ENCODE results near the gene UBQLN3. TPM values are rescaled to one million over a fixed set of nuclear protein-coding genes. Genes with fewer than 3 reads are reported as not detected.

Gene UBQLN3
- total RNA-seq, 1 experiment from 2014 or later, result not detected

GRCh38 chr11:5500393-5500801 lies 9.4 kb downstream of the UBQLN3 start:
- DNase-seq (ENCODE audit: low read depth, low spot score), result no peak
- peaks cover 9 to 88% of the 10 kb centered on the region in 2 experiments for H3K36me3 ChIP-seq (ENCODE audit: control insufficient read depth in 1 of 2, insufficient read depth in 2 of 2, low read length in 2 of 2)
- peak overlapping the region; percentile 24; the same call in 1 of the 2 replicates for H3K4me2 ChIP-seq (ENCODE audit: low read length)
- RAD21 ChIA-PET (ENCODE audit: low non-redundant PET in 1 of 2, low total read pairs in 2 of 2, uncharacterized antibody in 2 of 2, unreplicated experiment in 2 of 2), result no interaction called here
- H4K20me1 ChIP-seq (ENCODE audit: insufficient read depth), result peaks cover 48% of the 10 kb centered on the region; the same call in 1 of the 2 replicates
- H3K9me2 ChIP-seq (ENCODE audit: insufficient read depth), result no peaks in the 10 kb centered on the region
- intact Hi-C loops (cut with micrococcal nuclease), result no loop called here
- TF ChIP-seq CTCF (IDR thresholded peaks at IDR 0.05 in 2 of 3, conservative IDR thresholded peaks at IDR 0.05 in 1 of 3; ENCODE audit: borderline replicate concordance in 1 of 3, insufficient read depth in 1 of 3, low read depth in 2 of 3, low read length in 2 of 3) (no peak), CBX3 (IDR thresholded peaks at IDR 0.05; ENCODE audit: low read depth) (no peak), ZBTB33 (IDR thresholded peaks at IDR 0.05; ENCODE audit: extremely low read depth, insufficient replicate concordance, low read length) (no peak), SIN3A (IDR thresholded peaks at IDR 0.05; ENCODE audit: low read depth) (no peak), CEBPB (IDR thresholded peaks at IDR 0.05; ENCODE audit: low read depth) (no peak), YY1 (IDR thresholded peaks at IDR 0.05; ENCODE audit: extremely low read depth, insufficient replicate concordance, low read depth, low read length) (no peak), EZH2 (IDR thresholded peaks at IDR 0.05) (no peak), SP1 (IDR thresholded peaks at IDR 0.05; ENCODE audit: low read depth) (no peak), ELF1 (IDR thresholded peaks at IDR 0.05; ENCODE audit: borderline replicate concordance, low read depth) (no peak)
- CTCF ChIA-PET, result no interaction called here
- H3K27ac ChIP-seq (ENCODE audit: low read depth, low read length), result peak overlapping the region; percentile 26; the same call in 1 of the 2 replicates
- H3K27me3 ChIP-seq (ENCODE audit: insufficient read depth, low read length), result no peaks in the 10 kb centered on the region
- H3K79me2 ChIP-seq (ENCODE audit: insufficient read depth, low read length), result peaks cover 100% of the 10 kb centered on the region
- BruUV-seq (replicated peaks), result no TSS peak
- peak overlapping the region; percentile 33 for H3K9ac ChIP-seq (ENCODE audit: low read length)
- peaks cover 10 to 86% of the 10 kb centered on the region in 2 experiments for H3K4me1 ChIP-seq (ENCODE audit: control insufficient read depth in 1 of 2, insufficient read depth in 2 of 2, low read length in 2 of 2)
- H2AFZ ChIP-seq (ENCODE audit: low read depth, low read length, poor library complexity, severe bottlenecking), result no peak overlapping the region
- no peaks in the 10 kb centered on the region for H3K9me3 ChIP-seq (ENCODE audit: control insufficient read depth in 1 of 2, insufficient read depth in 1 of 2, low read depth in 1 of 2, low read length in 2 of 2)
- POLR2A ChIA-PET, result no interaction called here
- no peak for ATAC-seq
- no peak overlapping the region for H3K4me3 ChIP-seq (replicated peaks in 1 of 2; ENCODE audit: low read depth in 1 of 2, low read length in 2 of 2)

Measured in HCT116 (cell line).